ENCODE data around the gene TMEM164. TPM values are rescaled to one million over a fixed set of nuclear protein-coding genes. Genes with fewer than 3 reads are reported as not detected.

TMEM164 gene
- total and polyA plus RNA-seq, 7 donors = 14.5 to 42.4 (median 31.7) TPM

DNA sequence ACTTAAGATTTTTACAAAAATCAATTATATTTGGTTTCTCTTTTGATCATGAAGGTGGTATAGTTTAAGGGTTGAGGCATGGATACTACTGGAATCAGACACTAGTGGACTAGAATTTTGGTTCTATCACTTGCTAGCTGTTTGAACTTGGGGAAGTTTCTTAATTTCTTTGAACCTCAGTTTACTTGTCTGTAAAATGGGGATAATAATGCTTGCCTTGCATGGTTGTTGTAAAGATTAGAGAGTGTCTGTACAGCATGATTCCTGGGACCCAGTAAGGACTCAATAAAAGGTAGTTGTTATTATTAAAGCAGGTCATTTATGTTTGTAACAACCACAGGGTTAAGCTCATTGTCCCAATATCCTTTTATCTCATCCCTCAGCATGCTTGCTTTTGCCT, 36.0 kb downstream of the TMEM164 start:
- no peaks in the 10 kb centered on the region for H3K9me3 ChIP-seq
- peak overlapping the region; percentile 76 for H3K27ac ChIP-seq
- intact Hi-C loops (cut with DNase I) = no loop called here
- DNase-seq (no peak), ATAC-seq (no peak)
- peaks cover 0 to 4% (median 0%) of the 10 kb centered on the region in 3 donors for H3K27me3 ChIP-seq (ENCODE audit: insufficient read depth in 3 of 3, low read length in 2 of 3)
- peaks cover 14% of the 10 kb centered on the region for H3K4me1 ChIP-seq
- H3K4me3 ChIP-seq = no peak overlapping the region
- TF ChIP-seq, protein P1, sequence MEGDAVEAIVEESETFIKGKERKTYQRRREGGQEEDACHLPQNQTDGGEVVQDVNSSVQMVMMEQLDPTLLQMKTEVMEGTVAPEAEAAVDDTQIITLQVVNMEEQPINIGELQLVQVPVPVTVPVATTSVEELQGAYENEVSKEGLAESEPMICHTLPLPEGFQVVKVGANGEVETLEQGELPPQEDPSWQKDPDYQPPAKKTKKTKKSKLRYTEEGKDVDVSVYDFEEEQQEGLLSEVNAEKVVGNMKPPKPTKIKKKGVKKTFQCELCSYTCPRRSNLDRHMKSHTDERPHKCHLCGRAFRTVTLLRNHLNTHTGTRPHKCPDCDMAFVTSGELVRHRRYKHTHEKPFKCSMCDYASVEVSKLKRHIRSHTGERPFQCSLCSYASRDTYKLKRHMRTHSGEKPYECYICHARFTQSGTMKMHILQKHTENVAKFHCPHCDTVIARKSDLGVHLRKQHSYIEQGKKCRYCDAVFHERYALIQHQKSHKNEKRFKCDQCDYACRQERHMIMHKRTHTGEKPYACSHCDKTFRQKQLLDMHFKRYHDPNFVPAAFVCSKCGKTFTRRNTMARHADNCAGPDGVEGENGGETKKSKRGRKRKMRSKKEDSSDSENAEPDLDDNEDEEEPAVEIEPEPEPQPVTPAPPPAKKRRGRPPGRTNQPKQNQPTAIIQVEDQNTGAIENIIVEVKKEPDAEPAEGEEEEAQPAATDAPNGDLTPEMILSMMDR (IDR thresholded peaks at IDR 0.05) = no peak
- no peaks in the 10 kb centered on the region for H3K36me3 ChIP-seq (ENCODE audit: insufficient read depth in 1 of 2, low read depth in 1 of 2)

DNA sequence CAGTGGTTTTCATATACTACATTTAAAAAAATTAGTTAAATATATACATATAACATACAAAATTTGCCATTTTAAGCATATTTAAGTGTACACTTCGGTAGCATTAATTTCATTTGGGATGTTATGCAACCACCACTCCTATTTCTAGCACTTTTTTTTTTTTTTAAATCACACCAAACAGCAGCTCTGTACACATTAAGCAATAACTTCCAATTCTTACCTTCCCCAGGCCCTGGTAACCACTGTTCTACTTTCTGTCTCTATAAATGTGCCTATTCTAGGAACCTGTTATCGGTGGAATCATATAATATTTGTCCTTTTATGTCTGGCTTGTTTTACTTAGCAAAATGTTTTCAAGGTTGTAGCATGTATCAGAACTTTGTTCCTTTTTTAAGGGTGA, 39.1 kb downstream of the TMEM164 start:
- no peak for DNase-seq
- Histone ChIP-seq H3K36me3 (ENCODE audit: insufficient read depth in 1 of 2, low read depth in 1 of 2) (peaks cover 0 to 2% of the 10 kb centered on the region in 2 donors), H3K27me3 (ENCODE audit: insufficient read depth in 3 of 3, low read length in 2 of 3) (peaks cover 0 to 4% (median 0%) of the 10 kb centered on the region in 3 donors), H3K27ac (peak overlapping the region; percentile 76), H3K9me3 (no peaks in the 10 kb centered on the region), H3K4me3 (no peak overlapping the region), H3K4me1 (peaks cover 24% of the 10 kb centered on the region)
- ATAC-seq = no peak
- TF ChIP-seq, protein P1 (IDR thresholded peaks at IDR 0.05) = no peak
- 24 to 75% (median 73%) methylated on average over 2 of the region's 2 CpGs for WGBS, 3 donors
- intact Hi-C loops (cut with DNase I) = no loop called here

DNA sequence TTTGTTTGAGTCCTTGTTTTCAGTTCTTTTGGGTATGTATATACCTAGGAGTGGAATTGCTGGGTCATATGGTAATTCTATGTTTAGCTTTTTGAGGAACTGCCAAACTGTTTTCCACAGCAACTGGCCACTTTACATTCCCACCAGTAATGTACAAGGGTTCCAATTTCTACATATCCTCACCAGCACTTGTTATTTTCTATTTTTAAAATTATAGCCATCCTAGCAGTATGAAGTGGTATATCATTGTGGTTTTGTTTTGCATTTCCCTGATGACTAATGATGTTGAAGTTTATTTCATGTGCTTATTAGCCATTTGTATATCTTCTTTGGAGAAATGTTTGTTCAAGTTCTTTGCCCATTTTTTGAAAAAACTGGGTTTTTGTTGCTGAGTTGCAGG, 39.6 kb downstream of the TMEM164 start:
- TF ChIP-seq, protein P1 (IDR thresholded peaks at IDR 0.05) = no peak
- no peak overlapping the region for H3K4me3 ChIP-seq
- DNase-seq (no peak), ATAC-seq (peak in 3 of 4 donors; percentile 28 to 38 (median 32))
- H3K36me3 ChIP-seq (ENCODE audit: insufficient read depth in 1 of 2, low read depth in 1 of 2) = peaks cover 0 to 2% of the 10 kb centered on the region in 2 donors
- H3K27me3 ChIP-seq (ENCODE audit: insufficient read depth in 3 of 3, low read length in 2 of 3) = peaks cover 0 to 4% (median 0%) of the 10 kb centered on the region in 3 donors
- peak overlapping the region; percentile 76 for H3K27ac ChIP-seq
- no peaks in the 10 kb centered on the region for H3K9me3 ChIP-seq
- H3K4me1 ChIP-seq = peaks cover 24% of the 10 kb centered on the region
- intact Hi-C loops (cut with DNase I) = no loop called here

DNA sequence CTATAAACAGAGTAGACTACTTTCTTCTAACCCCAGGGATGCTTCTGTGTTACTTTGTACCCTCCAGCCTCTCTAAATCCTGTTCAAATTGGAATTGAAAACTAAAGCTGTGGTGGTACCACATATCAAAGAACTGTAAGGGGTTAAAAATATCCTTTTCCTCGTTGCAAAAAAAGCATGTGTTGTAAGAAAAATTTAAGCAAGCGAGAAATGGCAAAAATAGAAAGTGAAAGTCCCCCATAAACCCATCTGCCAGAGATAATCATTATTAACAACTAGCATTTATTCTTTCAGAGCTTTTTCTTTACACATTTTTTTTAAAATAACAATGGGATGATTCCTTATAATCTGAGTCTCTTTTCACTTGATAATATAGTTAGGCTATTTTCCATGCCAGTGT, 40.6 kb downstream of the TMEM164 start:
- DNase-seq (no peak), ATAC-seq (no peak)
- Histone ChIP-seq H3K27ac (peak overlapping the region; percentile 76), H3K4me1 (peaks cover 24% of the 10 kb centered on the region), H3K9me3 (no peaks in the 10 kb centered on the region), H3K27me3 (ENCODE audit: insufficient read depth in 3 of 3, low read length in 2 of 3) (peaks cover 0 to 4% (median 0%) of the 10 kb centered on the region in 3 donors), H3K4me3 (no peak overlapping the region), H3K36me3 (ENCODE audit: insufficient read depth in 1 of 2, low read depth in 1 of 2) (peaks cover 0 to 2% of the 10 kb centered on the region in 2 donors)
- intact Hi-C loops (cut with DNase I) = no loop called here
- TF ChIP-seq, protein P1 (IDR thresholded peaks at IDR 0.05) = no peak
- WGBS, 3 donors = 17 to 27% (median 18%) methylated on average over 2 of the region's 2 CpGs
